Measurements from ENCODE around the gene MSRB1. TPM values are rescaled to one million over a fixed set of nuclear protein-coding genes. Genes with fewer than 3 reads are reported as not detected.
"Not testable (repeated sequence)": the region's sequence is repeated elsewhere in the genome, so short reads cannot be mapped to it uniquely, and the experiment has no call there.

Gene MSRB1
- total RNA-seq, 1 donor from 2014 or later: 22.8 TPM

DNA sequence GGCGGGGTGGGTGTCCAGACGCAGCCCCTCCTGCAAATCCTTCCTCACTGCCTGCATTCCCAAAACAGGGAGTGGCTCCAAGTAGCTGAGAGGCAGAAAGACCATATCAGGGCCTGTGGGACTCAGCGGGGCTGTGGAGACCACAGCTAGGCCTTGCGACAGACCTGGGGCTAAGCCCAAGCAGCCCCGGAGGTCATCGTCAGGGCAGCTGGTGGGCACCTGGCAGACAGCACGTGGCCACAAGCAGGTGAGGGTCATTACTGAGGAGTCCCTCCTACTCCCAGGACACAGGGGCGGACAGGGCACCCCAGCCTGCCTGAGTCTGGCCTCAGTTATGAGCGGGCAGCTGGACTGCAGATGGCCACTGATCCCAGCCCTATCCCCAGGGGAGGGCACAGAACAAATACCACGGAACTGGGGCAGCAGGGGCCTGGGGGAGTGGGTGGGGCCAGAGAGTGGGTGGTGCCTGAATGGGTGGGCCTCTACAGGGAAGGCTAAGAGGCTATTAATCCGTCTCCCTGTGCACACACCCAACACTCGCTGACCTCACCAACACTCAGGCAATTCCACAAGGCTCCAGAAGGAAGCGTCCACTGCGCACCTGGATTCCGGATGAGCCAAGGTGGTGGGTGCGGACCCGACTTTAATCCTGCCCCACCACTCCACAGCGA lies 33.3 kb downstream of the MSRB1 start:
- ATAC-seq (ENCODE audit: poor library complexity) (no peak), DNase-seq (no peak)
- intact Hi-C loops (cut with DNase I): no loop called here

GRCh38 chr16:1908983-1909382 lies 34.0 kb downstream of the MSRB1 start:
- intact Hi-C loops (cut with DNase I): no loop called here
- ATAC-seq (ENCODE audit: poor library complexity) (no peak), DNase-seq (no peak)

GRCh38 chr16:1908184-1908583 lies 34.8 kb downstream of the MSRB1 start:
- intact Hi-C loops (cut with DNase I): no loop called here

DNA sequence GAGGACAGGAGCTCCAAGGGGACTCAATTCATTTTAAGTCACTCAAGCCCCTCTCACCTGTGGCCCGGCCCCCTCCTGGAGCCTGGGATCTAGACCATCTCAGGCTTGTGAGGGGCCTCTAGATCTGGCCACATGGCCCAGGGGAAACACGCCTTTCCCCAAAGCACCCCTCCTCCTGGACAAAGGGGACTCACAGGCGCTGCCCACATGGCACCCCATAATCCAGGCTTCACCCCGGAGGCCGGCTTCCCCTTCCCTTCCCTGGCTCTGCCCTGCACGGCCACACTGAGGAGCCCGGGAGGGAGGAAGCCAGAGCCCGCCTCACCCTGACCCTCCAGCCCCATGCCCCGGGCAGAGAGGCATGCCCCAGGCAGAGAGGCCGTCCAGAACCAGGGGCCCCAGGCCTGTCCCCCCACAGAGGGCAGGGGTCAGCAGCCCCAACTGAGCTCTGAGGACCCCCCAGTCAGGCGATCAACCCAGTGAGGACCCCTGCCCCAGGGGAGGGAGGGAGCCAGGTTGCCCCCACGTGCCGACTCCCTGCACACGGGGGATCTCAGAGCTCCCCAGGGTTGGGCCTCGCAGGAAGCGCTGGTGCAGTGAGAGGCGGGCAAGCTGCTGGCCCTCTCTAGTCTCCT lies 35.7 kb downstream of the MSRB1 start:
- ATAC-seq (ENCODE audit: poor library complexity) (no peak), DNase-seq (no peak)
- intact Hi-C loops (cut with DNase I): no loop called here

More at GRCh38 chr16:1908184-1908583, 34.8 kb downstream of the MSRB1 start:
- ATAC-seq (ENCODE audit: poor library complexity): no peak
- DNase-seq: no peak

GRCh38 chr16:1906846-1907165 lies 36.2 kb downstream of the MSRB1 start:
- ATAC-seq (ENCODE audit: poor library complexity) (no peak), DNase-seq (no peak)
- intact Hi-C loops (cut with DNase I): no loop called here

GRCh38 chr16:1906055-1906845 lies 36.7 kb downstream of the MSRB1 start:
- intact Hi-C loops (cut with DNase I): no loop called here
- DNase-seq (no peak), ATAC-seq (ENCODE audit: poor library complexity) (no peak)

DNA sequence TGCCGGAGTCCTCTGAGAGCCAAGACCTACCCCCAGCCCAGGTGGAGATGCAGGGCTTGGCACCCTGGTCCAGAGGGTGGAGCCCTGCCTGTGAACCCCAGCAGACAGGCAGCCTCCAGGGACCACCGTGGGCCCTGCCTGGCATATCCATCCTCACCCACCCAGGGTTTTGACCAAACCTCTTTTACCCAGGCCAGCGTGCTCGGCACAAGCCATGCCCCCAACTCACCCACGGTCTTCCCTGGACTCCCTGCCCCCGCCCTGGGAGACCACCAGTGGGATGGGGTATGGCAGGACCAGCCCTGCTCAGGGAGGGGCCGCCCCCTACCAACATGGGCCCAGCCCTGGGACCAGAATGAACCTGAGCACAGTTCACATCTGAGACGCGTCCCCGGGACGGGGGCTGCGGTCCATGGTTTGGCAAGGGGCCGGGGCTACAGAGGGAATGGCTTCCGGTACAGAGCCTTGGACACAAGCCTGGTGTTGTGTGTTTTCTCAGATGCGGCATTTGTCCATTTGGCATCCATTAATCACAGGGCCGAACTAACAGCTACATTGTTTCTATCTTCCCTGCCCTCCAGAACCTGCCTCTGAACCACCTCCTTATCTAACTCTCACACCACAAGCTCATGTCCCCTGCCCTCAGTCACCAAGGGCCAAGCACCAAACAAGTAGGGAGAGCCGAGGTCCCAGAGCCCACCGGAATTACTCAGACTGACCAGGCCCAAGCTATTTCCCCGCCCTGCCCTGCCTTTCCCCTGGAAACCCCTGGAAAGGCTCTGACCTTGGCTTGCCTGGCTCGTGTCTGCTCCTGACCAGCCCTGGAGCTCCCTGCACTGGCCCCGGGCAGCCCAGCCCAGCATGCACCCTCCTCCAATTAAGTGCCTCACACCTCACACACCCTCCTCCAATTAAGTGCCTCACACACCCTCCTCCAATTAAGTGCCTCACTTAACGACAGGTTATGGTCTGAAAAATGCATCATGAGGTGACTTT lies 38.9 kb downstream of the MSRB1 start:
- intact Hi-C loops (cut with DNase I): no loop called here
- DNase-seq (no peak), ATAC-seq (ENCODE audit: poor library complexity) (no peak)

GRCh38 chr16:1903220-1903574 lies 39.8 kb downstream of the MSRB1 start:
- intact Hi-C loops (cut with DNase I): no loop called here
- ATAC-seq (ENCODE audit: poor library complexity): no peak
- no peak for DNase-seq

DNA sequence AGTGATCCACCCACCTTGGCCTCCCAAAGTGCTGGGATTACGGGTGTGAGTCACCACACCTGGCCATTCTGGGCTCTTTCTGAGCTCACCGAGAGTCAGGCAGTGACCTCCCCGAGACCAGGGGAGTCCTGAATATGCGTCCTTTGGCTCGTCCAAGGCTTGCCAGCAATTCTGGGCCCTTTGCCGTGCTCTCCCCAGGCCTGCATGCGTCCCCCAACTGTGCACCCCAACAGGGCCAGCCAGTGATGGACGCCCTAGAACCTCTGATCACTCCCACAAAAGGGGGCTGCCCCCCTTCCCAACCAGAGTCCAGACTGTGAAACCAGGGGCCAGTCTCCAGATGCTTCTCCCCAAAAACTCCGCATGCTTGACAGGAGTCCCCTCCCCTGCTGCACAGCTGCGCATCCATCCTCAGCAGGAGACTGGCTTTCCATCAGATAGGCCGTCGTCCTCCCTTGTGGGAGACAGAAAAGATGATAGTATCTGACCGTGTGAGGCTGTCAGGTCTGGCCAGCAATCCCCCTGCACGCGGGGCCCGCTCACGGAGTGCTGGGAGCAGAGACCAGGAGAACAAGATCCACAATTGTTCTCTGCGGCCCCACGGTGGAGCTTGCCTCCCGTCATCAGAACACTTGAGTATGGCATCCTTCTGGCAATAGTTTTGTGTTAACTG lies 40.3 kb downstream of the MSRB1 start:
- intact Hi-C loops (cut with DNase I): no loop called here

GRCh38 chr16:1900452-1900774 lies 42.6 kb downstream of the MSRB1 start:
- ATAC-seq (ENCODE audit: poor library complexity) (no peak), DNase-seq (no peak)
- intact Hi-C loops (cut with DNase I): no loop called here

More for the DNA sequence above, 40.3 kb downstream of the MSRB1 start:
- no peak for ATAC-seq (ENCODE audit: poor library complexity)
- DNase-seq: no peak

GRCh38 chr16:1899641-1900451 lies 43.2 kb downstream of the MSRB1 start:
- intact Hi-C loops (cut with DNase I): no loop called here
- no peak for ATAC-seq (ENCODE audit: poor library complexity)
- no peak for DNase-seq

- DNase-seq; intact Hi-C loops (cut with DNase I); ATAC-seq (ENCODE audit: poor library complexity): not testable (repeated sequence)
These were observed 45.3 kb downstream of the MSRB1 start for GRCh38 chr16:1897692-1898091.

- intact Hi-C loops (cut with DNase I): no loop called here
- no peak for DNase-seq
- ATAC-seq (ENCODE audit: poor library complexity): no peak
These were observed 46.9 kb downstream of the MSRB1 start for GRCh38 chr16:1895949-1896675.

- no peak for DNase-seq
- ATAC-seq (ENCODE audit: poor library complexity): no peak
- intact Hi-C loops (cut with DNase I): no loop called here
These were observed 47.9 kb downstream of the MSRB1 start for GRCh38 chr16:1895068-1895467.

DNA sequence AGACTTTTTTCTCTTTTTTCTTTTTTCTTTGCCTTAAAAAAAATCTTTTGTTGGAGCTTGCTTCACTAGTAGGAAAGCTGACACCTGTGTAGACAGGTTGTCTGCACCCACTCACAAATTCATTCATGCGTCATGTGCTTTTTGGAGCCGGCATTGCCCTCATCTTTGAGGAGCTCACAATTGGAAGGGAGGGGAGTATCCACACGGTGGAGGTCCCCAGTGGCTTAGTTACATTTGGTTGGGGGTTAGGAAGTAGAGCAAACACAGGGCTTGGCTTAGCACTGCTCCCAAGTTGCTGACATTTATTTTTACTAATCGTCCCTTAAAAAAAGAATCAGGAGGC lies 52.3 kb downstream of the MSRB1 start:
- DNase-seq (peak; percentile 6), ATAC-seq (ENCODE audit: poor library complexity) (no peak)
- intact Hi-C loops (cut with DNase I): no loop called here

- ATAC-seq (ENCODE audit: poor library complexity) (no peak), DNase-seq (peak; percentile 1)
- intact Hi-C loops (cut with DNase I): no loop called here
These were observed 52.8 kb downstream of the MSRB1 start for GRCh38 chr16:1890024-1890707.
